Activated CD4-positive, alpha-beta T cell treated with anti-CD3 and anti-CD28 coated beads, Interleukin-2, amount 50 U/mL, for 24 hours (primary cell): Measurements from ENCODE around the gene NOC4L.

Experiments
- DNase-seq, 2 donors: peaks; one replicate each; pipeline ENCODE4 v3.0.0-alpha.2; 2020; ENCODE audit warnings: low read depth in 1 of 2, low spot score in 1 of 2

Gene NOC4L

GRCh38 chr12:132196038-132196872 is 52.0 kb downstream of the NOC4L start:
- DNase-seq, result no peak

- no peak for DNase-seq
Observed at GRCh38 chr12:132196873-132197390, 52.7 kb downstream of the NOC4L start.

DNA sequence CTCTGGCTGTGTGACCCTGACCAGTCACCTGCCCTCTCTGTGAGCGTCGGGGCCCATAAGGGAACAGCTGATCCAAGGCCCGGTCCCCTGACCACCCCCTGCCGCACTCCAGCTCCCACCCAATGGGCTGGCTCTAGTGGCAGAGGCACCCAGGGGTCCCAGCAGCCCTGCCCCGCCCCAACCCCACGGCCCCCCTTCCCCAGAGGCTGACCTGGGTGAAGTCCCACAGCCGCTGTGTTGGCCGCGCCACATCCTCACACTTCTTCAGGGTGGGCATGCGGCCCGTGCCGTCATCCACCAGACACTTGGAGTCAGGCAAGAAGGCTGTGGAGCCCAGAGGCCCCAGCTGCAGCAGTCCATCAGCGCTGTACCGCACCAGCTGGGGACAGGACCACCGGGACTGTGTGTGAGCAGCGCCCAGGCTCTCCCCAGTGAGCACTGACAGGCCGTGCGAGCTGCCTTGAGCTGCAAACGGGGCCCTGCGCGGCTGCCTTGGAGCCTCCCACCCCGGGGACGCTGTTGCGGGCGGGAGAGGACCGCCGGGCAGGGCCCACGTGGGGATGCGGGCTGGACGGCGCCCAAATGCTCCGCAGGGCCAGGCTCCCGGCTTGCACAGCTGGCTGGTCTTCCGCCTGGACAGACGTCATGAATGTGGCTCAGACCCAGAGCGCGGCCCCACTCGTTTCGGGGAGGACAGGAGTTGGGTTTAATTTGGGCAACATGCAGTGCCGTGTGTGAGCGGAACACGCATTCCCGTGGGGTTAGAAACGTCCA is 53.5 kb downstream of the NOC4L start:
- no peak for DNase-seq

- DNase-seq, result no peak
Observed at GRCh38 chr12:132199101-132199500, 54.8 kb downstream of the NOC4L start.

DNA sequence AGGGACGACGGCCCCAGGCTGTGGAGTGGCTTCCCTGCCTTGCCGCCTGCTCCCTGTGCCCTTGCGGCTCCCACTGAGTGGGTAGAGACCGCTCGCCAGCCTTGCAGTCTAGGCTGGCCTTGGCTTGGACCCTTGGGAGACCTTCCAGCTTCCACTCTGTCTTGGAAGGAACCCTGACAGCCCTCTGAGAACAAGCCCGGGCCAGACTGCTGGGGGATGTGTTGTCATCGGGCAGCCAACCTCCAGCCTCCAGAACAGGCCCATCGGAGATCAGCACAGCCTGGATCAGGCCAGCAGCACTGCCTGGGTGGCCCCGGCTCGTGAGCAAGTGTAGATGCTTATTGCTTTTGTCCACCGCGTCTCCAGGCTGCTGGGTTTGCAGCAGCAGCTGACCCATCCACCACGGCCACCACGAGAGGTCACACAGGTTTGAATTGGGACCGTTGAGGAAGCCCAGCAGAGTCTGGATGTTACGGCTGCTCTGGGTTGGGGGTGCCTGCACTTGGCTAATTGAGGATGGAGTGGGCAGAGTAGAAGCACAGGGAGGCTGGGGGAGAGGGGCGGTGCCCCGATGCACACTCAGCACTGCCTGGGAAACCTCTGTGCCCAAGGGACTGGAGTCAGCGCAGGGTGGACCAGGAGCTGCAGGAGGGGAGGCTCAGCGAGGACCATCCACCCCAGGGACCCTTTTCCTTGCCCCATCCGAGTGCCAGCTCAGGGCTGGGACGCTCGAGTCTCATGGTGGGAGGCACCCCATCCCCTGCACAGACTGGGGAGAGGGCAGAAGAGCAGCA is 55.5 kb downstream of the NOC4L start:
- no peak for DNase-seq

DNA sequence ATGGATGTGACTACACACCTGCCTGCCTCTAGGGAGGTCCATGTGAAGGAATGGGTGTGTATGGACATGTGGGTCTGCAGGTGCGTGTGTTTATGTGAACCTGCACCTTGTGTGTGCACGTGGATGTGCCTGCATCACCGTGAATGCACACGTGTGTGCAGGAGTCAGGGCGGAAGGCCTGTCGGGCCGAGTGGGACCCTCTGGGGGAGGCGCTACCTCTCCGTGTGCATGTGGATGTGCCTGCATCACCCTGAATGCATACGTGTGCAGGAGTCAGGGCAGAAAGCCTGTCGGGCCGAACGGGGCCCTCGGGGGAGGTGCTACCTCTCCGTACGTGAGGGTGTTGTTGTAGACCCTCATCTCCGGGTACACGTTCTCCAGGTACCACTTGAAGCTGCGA is 56.5 kb downstream of the NOC4L start:
- no peak for DNase-seq

DNA sequence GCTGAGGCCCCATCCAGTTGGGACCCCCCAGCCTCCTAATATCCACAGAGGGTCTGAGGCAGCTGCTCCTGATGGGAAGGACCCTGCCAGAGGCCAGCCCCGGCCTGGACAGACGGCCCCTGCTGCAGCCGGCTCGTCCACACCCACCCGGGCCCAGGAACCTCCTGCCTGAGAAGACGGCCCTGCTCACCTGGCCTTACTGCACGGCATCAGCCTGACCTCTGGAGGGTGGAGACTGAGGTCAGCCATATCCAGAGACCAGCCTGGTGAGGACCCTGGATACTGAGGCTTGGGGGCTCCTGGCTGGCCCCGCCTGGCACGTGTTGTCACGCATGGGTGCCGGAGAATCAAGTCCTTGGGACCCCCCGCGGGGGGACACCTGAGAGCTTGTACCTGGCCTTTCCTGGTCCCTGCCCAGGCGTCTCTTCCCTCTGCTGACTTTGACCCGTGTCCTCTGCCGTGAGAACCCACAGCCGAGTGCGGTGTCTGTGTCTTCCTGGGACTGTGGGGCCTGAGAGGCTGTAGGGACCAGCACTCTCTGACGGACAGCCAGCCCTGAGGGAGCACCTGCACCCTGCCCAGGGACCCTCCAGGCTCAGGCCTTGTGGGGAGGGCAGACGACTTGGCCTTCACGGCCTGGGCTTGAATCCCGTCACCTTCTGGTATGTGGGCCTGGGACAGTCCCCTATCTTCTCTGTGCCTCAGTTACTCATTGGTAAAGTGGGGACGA is 57.3 kb downstream of the NOC4L start:
- DNase-seq, result no peak
